Measurements from ENCODE around the gene CIDEA.
A peak's percentile ranks its signal among the peaks of the same experiment; 100 is the strongest.

Gene CIDEA

GRCh38 chr18:12296457-12296856 is 42.3 kb downstream of the CIDEA start:
- Mint-ChIP-seq H3K27me3 (peaks cover 7% of the 10 kb centered on the region), H3K9me3 (no peaks in the 10 kb centered on the region), H3K27ac (no peak overlapping the region), H3K4me1 (no peaks in the 10 kb centered on the region), H3K4me3 (no peak overlapping the region)
- ATAC-seq (no peak), DNase-seq (no peak)

- no peak for ATAC-seq
- H3K4me3 Mint-ChIP-seq = no peak overlapping the region
- H3K27ac Mint-ChIP-seq = no peak overlapping the region
- DNase-seq = no peak
- no peaks in the 10 kb centered on the region for H3K4me1 Mint-ChIP-seq
- no peaks in the 10 kb centered on the region for H3K9me3 Mint-ChIP-seq
- peaks cover 5% of the 10 kb centered on the region for H3K27me3 Mint-ChIP-seq
Measured at GRCh38 chr18:12299862-12300261, 45.7 kb downstream of the CIDEA start.

- Mint-ChIP-seq H3K27me3 (peaks cover 21% of the 10 kb centered on the region), H3K4me1 (peaks cover 1% of the 10 kb centered on the region), H3K27ac (no peak overlapping the region), H3K4me3 (no peak overlapping the region), H3K9me3 (no peaks in the 10 kb centered on the region)
- DNase-seq = no peak
- ATAC-seq = no peak
Measured at GRCh38 chr18:12301263-12302005, 47.3 kb downstream of the CIDEA start.

GRCh38 chr18:12302391-12303147 is 48.4 kb downstream of the CIDEA start:
- DNase-seq = no peak
- Mint-ChIP-seq H3K4me3 (no peak overlapping the region), H3K27me3 (peaks cover 33% of the 10 kb centered on the region)

GRCh38 chr18:12304351-12305210 is 50.4 kb downstream of the CIDEA start:
- peaks cover 45% of the 10 kb centered on the region for H3K27me3 Mint-ChIP-seq
- H3K4me3 Mint-ChIP-seq = no peak overlapping the region
- no peaks in the 10 kb centered on the region for H3K9me3 Mint-ChIP-seq
- no peak overlapping the region for H3K27ac Mint-ChIP-seq
- ATAC-seq (no peak), DNase-seq (no peak)
- H3K4me1 Mint-ChIP-seq = peaks cover 16% of the 10 kb centered on the region

More at GRCh38 chr18:12302391-12303147, 48.4 kb downstream of the CIDEA start:
- peak overlapping the region in 1 of 2 donors; percentile 52 for H3K27ac Mint-ChIP-seq
- ATAC-seq = no peak
- no peaks in the 10 kb centered on the region for H3K9me3 Mint-ChIP-seq
- H3K4me1 Mint-ChIP-seq = peaks cover 12% of the 10 kb centered on the region

- ATAC-seq (no peak), DNase-seq (no peak)
- H3K4me1 Mint-ChIP-seq = peaks cover 19% of the 10 kb centered on the region
- peaks cover 50% of the 10 kb centered on the region for H3K27me3 Mint-ChIP-seq
- no peak overlapping the region for H3K4me3 Mint-ChIP-seq
- no peak overlapping the region for H3K27ac Mint-ChIP-seq
- no peaks in the 10 kb centered on the region for H3K9me3 Mint-ChIP-seq
Measured at GRCh38 chr18:12305211-12305610, 51.0 kb downstream of the CIDEA start.

- DNase-seq (no peak), ATAC-seq (no peak)
- Mint-ChIP-seq H3K4me1 (peaks cover 19% of the 10 kb centered on the region), H3K27me3 (peaks cover 50% of the 10 kb centered on the region), H3K9me3 (no peaks in the 10 kb centered on the region), H3K27ac (no peak overlapping the region), H3K4me3 (peak overlapping the region in 1 of 2 donors; percentile 86)
Measured at GRCh38 chr18:12305930-12306629, 51.9 kb downstream of the CIDEA start.

GRCh38 chr18:12306752-12307700 is 52.9 kb downstream of the CIDEA start:
- H3K9me3 Mint-ChIP-seq = no peaks in the 10 kb centered on the region
- peaks cover 50% of the 10 kb centered on the region for H3K27me3 Mint-ChIP-seq
- peak overlapping the region; percentile 86 to 87 for H3K4me3 Mint-ChIP-seq
- peak overlapping the region; percentile 63 to 93 for H3K27ac Mint-ChIP-seq
- DNase-seq (peak; percentile 18 to 27), ATAC-seq (peak; percentile 40)
- H3K4me1 Mint-ChIP-seq = peaks cover 19% of the 10 kb centered on the region

- peaks cover 50% of the 10 kb centered on the region for H3K27me3 Mint-ChIP-seq
- H3K9me3 Mint-ChIP-seq = no peaks in the 10 kb centered on the region
- H3K27ac Mint-ChIP-seq = peak within 1 kb of the TSS; percentile 78 to 93
- peak within 1 kb of the TSS; percentile 86 to 87 for H3K4me3 Mint-ChIP-seq
- DNase-seq = peak; percentile 66 to 67
- ATAC-seq = peak; percentile 82
- peaks cover 19% of the 10 kb centered on the region for H3K4me1 Mint-ChIP-seq
Measured at GRCh38 chr18:12307701-12308385, 53.7 kb downstream of the CIDEA start, which contains the start of gene TUBB6. Gene TUBB6 (plus strand): TSS chr18:12308241. CDS start chr18:12308293, 52 bp downstream.

- no peaks in the 10 kb centered on the region for H3K9me3 Mint-ChIP-seq
- peak overlapping the region; percentile 71 to 77 for H3K4me3 Mint-ChIP-seq
- ATAC-seq (peak; percentile 68), DNase-seq (peak; percentile 45 to 48)
- H3K27ac Mint-ChIP-seq = peak overlapping the region in 1 of 2 donors; percentile 78
- H3K27me3 Mint-ChIP-seq = peaks cover 50% of the 10 kb centered on the region
- peaks cover 19% of the 10 kb centered on the region for H3K4me1 Mint-ChIP-seq
Measured at GRCh38 chr18:12308386-12309100, 54.4 kb downstream of the CIDEA start.

- DNase-seq = no peak
- peaks cover 19% of the 10 kb centered on the region for H3K4me1 Mint-ChIP-seq
- peak overlapping the region; percentile 24 to 35 for H3K4me3 Mint-ChIP-seq
- H3K9me3 Mint-ChIP-seq = no peaks in the 10 kb centered on the region
- H3K27ac Mint-ChIP-seq = no peak overlapping the region
- ATAC-seq = no peak
- peaks cover 46% of the 10 kb centered on the region for H3K27me3 Mint-ChIP-seq
Measured at GRCh38 chr18:12309683-12310198, 55.6 kb downstream of the CIDEA start.

- no peak for ATAC-seq
- H3K4me1 Mint-ChIP-seq = peaks cover 19% of the 10 kb centered on the region
- H3K4me3 Mint-ChIP-seq = no peak overlapping the region
- H3K27me3 Mint-ChIP-seq = peaks cover 35% of the 10 kb centered on the region
- H3K9me3 Mint-ChIP-seq = no peaks in the 10 kb centered on the region
- H3K27ac Mint-ChIP-seq = no peak overlapping the region
- DNase-seq = no peak
Measured at GRCh38 chr18:12310762-12311161, 56.6 kb downstream of the CIDEA start.

- no peak for ATAC-seq
- H3K27me3 Mint-ChIP-seq = peaks cover 16% of the 10 kb centered on the region
- no peak overlapping the region for H3K4me3 Mint-ChIP-seq
- DNase-seq = no peak
- H3K9me3 Mint-ChIP-seq = no peaks in the 10 kb centered on the region
- H3K27ac Mint-ChIP-seq = no peak overlapping the region
- peaks cover 7% of the 10 kb centered on the region for H3K4me1 Mint-ChIP-seq
Measured at GRCh38 chr18:12312976-12313375, 58.8 kb downstream of the CIDEA start.
